Endothelial cell of umbilical vein (primary cell): ENCODE results near the gene CERS6. TPM values are rescaled to one million over a fixed set of nuclear protein-coding genes. Genes with fewer than 3 reads are reported as not detected.

Source experiments
- BruUV-seq: library from RNA; stranded (reverse); fragments of 400-500 nt; replicated peaks from 2 replicates; lab custom pipeline; 2021; lab: Mats Ljungman, UMichigan
- CTCF ChIA-PET: fragments of 300-600, 350-600 bp; sonication (Branson Sonifier 250); formaldehyde crosslinking; loops from one replicate; lab custom pipeline; 2021; ENCODE audit warnings: antibody characterized with exemption, inconsistent platforms; lab: Charles Lee
- POLR2A ChIA-PET: fragments of 300-600, 350-600 bp; sonication (Branson Sonifier 250); formaldehyde crosslinking; loops from one replicate; lab custom pipeline; 2021; ENCODE audit warnings: antibody characterized with exemption, inconsistent platforms; lab: Charles Lee
- DNase-seq: peaks from one replicate; pipeline ENCODE4 v3.0.0-alpha.2; 2011; ENCODE audit warnings: low read depth, low spot score
- FAIRE-seq: peaks from 2 replicates; lab custom pipeline; 2011; peaks lifted over from hg19 to GRCh38; lab: Jason Lieb, UNC
- H2AFZ ChIP-seq: 2 replicates; pipeline ENCODE4 v1.6.0; 2012; ENCODE audit warnings: low read depth, low read length, control low read depth, inconsistent platforms
- H3K27ac ChIP-seq: 2 replicates; pipeline ENCODE4 v1.5.1; 2011; ENCODE audit warnings: low read depth, mild to moderate bottlenecking, control low read depth, low read length, moderate library complexity; ENCODE audit not compliant: insufficient read depth
- H3K27me3 ChIP-seq, 2 experiments: 2 replicates each; pipeline versions ENCODE4 v1.6.0 to v1.6.1; 2011; ENCODE audit warnings: low read length in 2 of 2, mixed read lengths in 1 of 2; ENCODE audit not compliant: control insufficient read depth in 2 of 2, insufficient read depth in 2 of 2
- H3K36me3 ChIP-seq, 2 experiments: 2 replicates in 1 of 2; 3 replicates in 1 of 2; pipeline ENCODE4 v1.5.1; 2011; ENCODE audit warnings: low read length in 2 of 2, mild to moderate bottlenecking in 1 of 2, moderate library complexity in 1 of 2; ENCODE audit not compliant: control insufficient read depth in 2 of 2, insufficient read depth in 2 of 2; ENCODE audit errors: extremely low read depth in 1 of 2
- H3K4me1 ChIP-seq: 3 replicates; pipeline ENCODE4 v1.5.1; 2011; ENCODE audit warnings: mild to moderate bottlenecking, low read length; ENCODE audit not compliant: control insufficient read depth, insufficient read depth; ENCODE audit errors: extremely low read depth
- H3K4me2 ChIP-seq: 2 replicates; pipeline ENCODE4 v1.6.1; 2011; ENCODE audit warnings: low read length, control low read depth, mixed read lengths; ENCODE audit not compliant: insufficient read depth
- H3K4me3 ChIP-seq, 3 experiments: fragments of 200-600 bp in 1 of 3; sonication (generic), shearing (Covaris generic) in 1 of 3; replicated peaks in 1 of 3; 2 replicates each; pipeline ENCODE4 v1.5.1; 2011 to 2016; ENCODE audit warnings: control low read depth in 3 of 3, low read length in 3 of 3, mild to moderate bottlenecking in 2 of 3, inconsistent platforms in 1 of 3, low read depth in 1 of 3, moderate library complexity in 1 of 3; ENCODE audit not compliant: insufficient read depth in 1 of 3
- H3K79me2 ChIP-seq: 2 replicates; pipeline ENCODE4 v1.6.0; 2012; ENCODE audit warnings: low read length, inconsistent platforms; ENCODE audit not compliant: control insufficient read depth, insufficient read depth
- H3K9ac ChIP-seq: replicated peaks from 2 replicates; pipeline ENCODE3; 2011; ENCODE audit warnings: low read length, control low read depth; ENCODE audit not compliant: insufficient read depth; ENCODE audit errors: extremely low read depth
- H3K9me1 ChIP-seq: replicated peaks from 3 replicates; pipeline ENCODE4 v1.6.0; 2011; ENCODE audit warnings: mild to moderate bottlenecking, low read length; ENCODE audit not compliant: control insufficient read depth, insufficient read depth; ENCODE audit errors: extremely low read depth
- H3K9me3 ChIP-seq: replicated peaks from 2 replicates; pipeline ENCODE4 v1.5.1; 2012; ENCODE audit warnings: low read length, inconsistent platforms; ENCODE audit not compliant: control insufficient read depth, insufficient read depth
- H4K20me1 ChIP-seq: replicated peaks from 2 replicates; pipeline ENCODE3; 2011; ENCODE audit warnings: mild to moderate bottlenecking, low read length; ENCODE audit not compliant: control insufficient read depth, insufficient read depth; ENCODE audit errors: extremely low read depth
- EZH2 ChIP-seq: IDR thresholded peaks from 2 replicates; pipeline ENCODE4 v1.6.1; 2012; ENCODE audit warnings: borderline replicate concordance, low read depth, mild to moderate bottlenecking, moderate library complexity, low read length, inconsistent platforms; ENCODE audit not compliant: severe bottlenecking
- FOS ChIP-seq: IDR thresholded peaks from 2 replicates; pipeline ENCODE4 v1.6.1; 2011; ENCODE audit warnings: mild to moderate bottlenecking, low read length, moderate library complexity, borderline replicate concordance; ENCODE audit not compliant: insufficient read depth
- GATA2 ChIP-seq: IDR thresholded peaks from 2 replicates; pipeline ENCODE4 v1.7.0; 2011; ENCODE audit warnings: low read depth, mild to moderate bottlenecking, moderate library complexity, mixed read lengths, low read length; ENCODE audit not compliant: insufficient read length, insufficient read depth
- JUN ChIP-seq: IDR thresholded peaks from 2 replicates; pipeline ENCODE4 v1.6.1; 2011; ENCODE audit warnings: borderline replicate concordance, low read depth; ENCODE audit not compliant: insufficient read length, insufficient read depth
- MYC ChIP-seq: IDR thresholded peaks from one replicate; pipeline ENCODE4 v1.6.1; 2011; ENCODE audit warnings: mild to moderate bottlenecking, low read depth, low read length
- POLR2A ChIP-seq: IDR thresholded peaks from 2 replicates; pipeline ENCODE4 v1.6.1; 2012; ENCODE audit warnings: low read depth, mild to moderate bottlenecking, control low read depth, low read length
- POLR2AphosphoS5 ChIP-seq: IDR thresholded peaks from 2 replicates; pipeline ENCODE4 v1.6.1; 2012; ENCODE audit warnings: low read depth, mild to moderate bottlenecking, control low read depth, low read length, moderate library complexity; ENCODE audit not compliant: insufficient read depth
- dilution Hi-C: fragments of 300-500 bp; cut with MboI; formaldehyde crosslinking; loops from one replicate; pipeline ENCODE4 v1.15.0; 2019; ENCODE audit warnings: low sequenced_read_pairs; ENCODE audit not compliant: extremely low pct_ligation_motif_present
- intact Hi-C: fragments of 100-400 bp; cut with micrococcal nuclease; formaldehyde crosslinking; loops from one replicate; pipeline ENCODE4 v1.10.0; 2022
- polyA plus RNA-seq, 4 experiments: library from polyadenylated mRNA; depleted of rRNA in 3 of 4; stranded (reverse) in 3 of 4; unstranded in 1 of 4; fragments of >200 nt; gene quantifications; 2 replicates each; pipeline versions ENCODE4 v1.2.1 to v1.2.3, GENCODE V29; 2011 to 2012; ENCODE audit warnings: missing spikeins in 1 of 4
- total RNA-seq: library from RNA; stranded (reverse); gene quantifications from 2 replicates; pipeline ENCODE4 v1.2.3, GENCODE V29; 2021
- TF ChIP-seq, protein P1 (sequence below), 2 donors: IDR thresholded peaks; 1 replicate in 1 of 2; 2 replicates in 1 of 2; pipeline ENCODE4 v1.5.1; 2011; ENCODE audit warnings: low read length in 2 of 2, mild to moderate bottlenecking in 2 of 2, moderate library complexity in 2 of 2, control low read depth in 1 of 2, inconsistent platforms in 1 of 2, low read depth in 1 of 2; ENCODE audit not compliant: insufficient read depth in 1 of 2; ENCODE audit errors: extremely low read depth in 1 of 2

Gene CERS6
- total and polyA plus RNA-seq, 2 donors (not counting 3 experiments of a cell fraction or from before 2014, with no cell fraction given), result 2.7 to 11.7 TPM

- H3K27ac ChIP-seq, result no peak overlapping the region
- dilution Hi-C loops, result no loop called here
- intact Hi-C loops, result no loop called here
- no TSS peak for BruUV-seq
- no peak overlapping the region for H3K4me2 ChIP-seq
- no peaks in the 10 kb centered on the region for H3K79me2 ChIP-seq
- TF ChIP-seq JUN (no peak), GATA2 (no peak), FOS (no peak), POLR2A (no peak), MYC (no peak), EZH2 (no peak), POLR2AphosphoS5 (no peak)
- TF ChIP-seq, protein P1, sequence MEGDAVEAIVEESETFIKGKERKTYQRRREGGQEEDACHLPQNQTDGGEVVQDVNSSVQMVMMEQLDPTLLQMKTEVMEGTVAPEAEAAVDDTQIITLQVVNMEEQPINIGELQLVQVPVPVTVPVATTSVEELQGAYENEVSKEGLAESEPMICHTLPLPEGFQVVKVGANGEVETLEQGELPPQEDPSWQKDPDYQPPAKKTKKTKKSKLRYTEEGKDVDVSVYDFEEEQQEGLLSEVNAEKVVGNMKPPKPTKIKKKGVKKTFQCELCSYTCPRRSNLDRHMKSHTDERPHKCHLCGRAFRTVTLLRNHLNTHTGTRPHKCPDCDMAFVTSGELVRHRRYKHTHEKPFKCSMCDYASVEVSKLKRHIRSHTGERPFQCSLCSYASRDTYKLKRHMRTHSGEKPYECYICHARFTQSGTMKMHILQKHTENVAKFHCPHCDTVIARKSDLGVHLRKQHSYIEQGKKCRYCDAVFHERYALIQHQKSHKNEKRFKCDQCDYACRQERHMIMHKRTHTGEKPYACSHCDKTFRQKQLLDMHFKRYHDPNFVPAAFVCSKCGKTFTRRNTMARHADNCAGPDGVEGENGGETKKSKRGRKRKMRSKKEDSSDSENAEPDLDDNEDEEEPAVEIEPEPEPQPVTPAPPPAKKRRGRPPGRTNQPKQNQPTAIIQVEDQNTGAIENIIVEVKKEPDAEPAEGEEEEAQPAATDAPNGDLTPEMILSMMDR (IDR thresholded peaks at IDR 0.05; ENCODE audit: extremely low read depth in 1 of 2, insufficient read depth in 1 of 2, low read depth in 1 of 2, low read length in 2 of 2), result no peak
- CTCF ChIA-PET, result interaction anchor here (1.2 kb wide), 1 partner anchor 9 kb away, joined by 3 read pairs; no protein-coding TSS in a partner anchor
- H2AFZ ChIP-seq, result no peak overlapping the region
- no peak overlapping the region for H3K4me3 ChIP-seq
- FAIRE-seq, result no peak
- no peaks in the 10 kb centered on the region for H3K27me3 ChIP-seq
- no peak for DNase-seq
- no peaks in the 10 kb centered on the region for H3K9me3 ChIP-seq
- no peak overlapping the region for H3K9ac ChIP-seq
- H3K4me1 ChIP-seq, result peaks cover 8% of the 10 kb centered on the region
- H3K9me1 ChIP-seq, result no peaks in the 10 kb centered on the region
- H3K36me3 ChIP-seq, result no peaks in the 10 kb centered on the region
- POLR2A ChIA-PET, result interaction anchor here (0.6 kb wide), 1 partner anchor 20 kb away, joined by 6 read pairs; no protein-coding TSS in a partner anchor
- H4K20me1 ChIP-seq, result no peaks in the 10 kb centered on the region
These were observed 360.3 kb downstream of the CERS6 start for GRCh38 chr2:168816369-168816768.
